Endothelial cell (in vitro differentiated cells): ENCODE results near the gene EFTUD2. TPM values are rescaled to one million over a fixed set of nuclear protein-coding genes. Genes with fewer than 3 reads are reported as not detected.

Source experiments
- DNase-seq: peaks from one replicate; pipeline ENCODE4 v3.0.0; 2021; ENCODE audit warnings: low spot score
- H3K27ac Mint-ChIP-seq: one replicate; pipeline ENCODE4 v1.8.0; 2021; ENCODE audit warnings: mixed read lengths, inconsistent platforms; ENCODE audit not compliant: unreplicated experiment
- H3K27me3 Mint-ChIP-seq: one replicate; pipeline ENCODE4 v1.8.0; 2021; ENCODE audit warnings: mild to moderate bottlenecking, moderate library complexity, mixed read lengths, inconsistent platforms; ENCODE audit not compliant: unreplicated experiment
- H3K36me3 Mint-ChIP-seq: one replicate; pipeline ENCODE4 v1.8.0; 2021; ENCODE audit warnings: mild to moderate bottlenecking, low read depth, mixed read lengths, inconsistent platforms; ENCODE audit not compliant: unreplicated experiment
- H3K4me1 Mint-ChIP-seq: one replicate; pipeline ENCODE4 v1.8.0; 2021; ENCODE audit warnings: mild to moderate bottlenecking, mixed read lengths, inconsistent platforms; ENCODE audit not compliant: unreplicated experiment
- H3K4me3 Mint-ChIP-seq: one replicate; pipeline ENCODE4 v1.8.0; 2021; ENCODE audit warnings: mild to moderate bottlenecking, mixed read lengths, inconsistent platforms; ENCODE audit not compliant: unreplicated experiment
- H3K9me3 Mint-ChIP-seq: one replicate; pipeline ENCODE4 v1.8.0; 2021; ENCODE audit warnings: mixed read lengths, inconsistent platforms; ENCODE audit not compliant: unreplicated experiment
- CTCF ChIP-seq: fragments of 200-600 bp; sonication (generic); IDR thresholded peaks from one replicate; pipeline ENCODE4 v1.5.0; 2021; ENCODE audit warnings: antibody characterized with exemption; ENCODE audit not compliant: unreplicated experiment
- total RNA-seq: library from RNA; stranded (reverse); fragmentation: NEBNext Ultra II Directional; extraction: Animal tissue kit (Norgen Biotek cat#: 25700); gene quantifications from one replicate; pipeline ENCODE4 v1.2.1, GENCODE V29; 2021; ENCODE audit not compliant: unreplicated experiment

The EFTUD2 gene
- total RNA-seq, 1 donor from 2014 or later = 154 TPM

- no peak for DNase-seq
- no peaks in the 10 kb centered on the region for H3K36me3 Mint-ChIP-seq
- no peaks in the 10 kb centered on the region for H3K9me3 Mint-ChIP-seq
- TF ChIP-seq CTCF = no peak
- no peak overlapping the region for H3K4me3 Mint-ChIP-seq
- no peak overlapping the region for H3K27ac Mint-ChIP-seq
- peaks cover 3% of the 10 kb centered on the region for H3K27me3 Mint-ChIP-seq
- peaks cover 38% of the 10 kb centered on the region for H3K4me1 Mint-ChIP-seq
Measured at GRCh38 chr17:44904001-44904984, 5.0 kb upstream of the EFTUD2 start.

- TF ChIP-seq CTCF = no peak
- H3K4me1 Mint-ChIP-seq = peaks cover 38% of the 10 kb centered on the region
- H3K27ac Mint-ChIP-seq = peak overlapping the region; percentile 0
Measured at GRCh38 chr17:44903012-44903685, 3.9 kb upstream of the EFTUD2 start.

GRCh38 chr17:44902135-44902760 lies 3.0 kb upstream of the EFTUD2 start:
- Mint-ChIP-seq H3K27ac (no peak overlapping the region), H3K9me3 (no peaks in the 10 kb centered on the region), H3K4me1 (peaks cover 38% of the 10 kb centered on the region), H3K27me3 (peaks cover 7% of the 10 kb centered on the region), H3K4me3 (no peak overlapping the region), H3K36me3 (no peaks in the 10 kb centered on the region)
- no peak for DNase-seq
- TF ChIP-seq CTCF = no peak

More at GRCh38 chr17:44903012-44903685, 3.9 kb upstream of the EFTUD2 start:
- no peaks in the 10 kb centered on the region for H3K36me3 Mint-ChIP-seq
- H3K4me3 Mint-ChIP-seq = no peak overlapping the region
- H3K9me3 Mint-ChIP-seq = no peaks in the 10 kb centered on the region
- peaks cover 7% of the 10 kb centered on the region for H3K27me3 Mint-ChIP-seq
- no peak for DNase-seq

GRCh38 chr17:44901411-44901921 lies 2.2 kb upstream of the EFTUD2 start:
- Mint-ChIP-seq H3K4me3 (no peak overlapping the region), H3K9me3 (no peaks in the 10 kb centered on the region), H3K27ac (peak overlapping the region; percentile 17), H3K4me1 (peaks cover 32% of the 10 kb centered on the region), H3K36me3 (no peaks in the 10 kb centered on the region), H3K27me3 (peaks cover 7% of the 10 kb centered on the region)
- TF ChIP-seq CTCF = no peak
- no peak for DNase-seq
